ENCODE results near the gene SLC35B2. TPM values are rescaled to one million over a fixed set of nuclear protein-coding genes. Genes with fewer than 3 reads are reported as not detected.
A peak's percentile ranks its signal among the peaks of the same experiment; 100 is the strongest.

SLC35B2 gene
- total and polyA plus RNA-seq, 9 of the 15 experiments (the other 6 are each of a cell fraction or from before 2014, with no cell fraction given) = 14.5 to 59.1 (median 47.1) TPM

GRCh38 chr6:44221291-44221960, 35.9 kb downstream of the SLC35B2 start (continued):
- TF ChIP-seq ZNF740 (CRISPR knock-in tag; IDR thresholded peaks at IDR 0.05) (no peak), ZNF740 (tag; IDR thresholded peaks at IDR 0.05) (no peak), THAP12 (CRISPR knock-in tag; IDR thresholded peaks at IDR 0.05) (no peak), TCF15 (CRISPR knock-in tag; IDR thresholded peaks at IDR 0.05) (no peak), FOSL1 (tag; conservative IDR thresholded peaks at IDR 0.05) (no peak), ZNF561 (CRISPR knock-in tag; conservative IDR thresholded peaks at IDR 0.05) (no peak), UBTF (IDR thresholded peaks at IDR 0.05; ENCODE audit: borderline replicate concordance in 1 of 2, low read depth in 2 of 2, low read length in 2 of 2) (no peak), SP2 (IDR thresholded peaks at IDR 0.05; ENCODE audit: extremely low read depth, low read depth, low read length, poor library complexity, severe bottlenecking) (no peak), GABPB1 (CRISPR knock-in tag; IDR thresholded peaks at IDR 0.05) (no peak), CTCF (IDR thresholded peaks at IDR 0.05 in 2 of 3, conservative IDR thresholded peaks at IDR 0.05 in 1 of 3; ENCODE audit: insufficient read depth in 2 of 3, low read depth in 1 of 3, low read length in 3 of 3) (peak; percentile 94 to 97 (median 94)), ZNF124 (CRISPR knock-in tag; IDR thresholded peaks at IDR 0.05) (no peak), CBX1 (IDR thresholded peaks at IDR 0.05; ENCODE audit: low read depth) (no peak), SMARCA4 (IDR thresholded peaks at IDR 0.05) (no peak), SNAPC5 (CRISPR knock-in tag; IDR thresholded peaks at IDR 0.05) (no peak), NKRF (IDR thresholded peaks at IDR 0.05; ENCODE audit: borderline replicate concordance) (no peak), KAT2B (IDR thresholded peaks at IDR 0.05; ENCODE audit: low read depth, low read length) (no peak), ZNF165 (CRISPR knock-in tag; IDR thresholded peaks at IDR 0.05; ENCODE audit: borderline replicate concordance) (no peak)

All from K562 (cell line).